HepG2 (cell line): ENCODE data around the gene FMNL2. TPM values are rescaled to one million over a fixed set of nuclear protein-coding genes. Genes with fewer than 3 reads are reported as not detected.

Experiments
- ATAC-seq: fragments of 200-7000 bp; cut with Tn5 transposase; 3 replicates; pipeline ENCODE4 v1.9.1; 2020; ENCODE audit warnings: mild to moderate bottlenecking, moderate library complexity
- BruUV-seq: library from RNA; stranded (reverse); fragments of 400-500 nt; replicated peaks from 2 replicates; lab custom pipeline; 2021; lab: Mats Ljungman, UMichigan
- CTCF ChIA-PET: fragments of 300-600 bp; formaldehyde crosslinking; extraction: SDS; loops from one replicate; lab custom pipeline; 2021; ENCODE audit warnings: low total read pairs, inconsistent platforms, low intra/inter-chr PET ratio; lab: Yijun Ruan, JAX
- POLR2A ChIA-PET: fragments of 350-600 bp; sonication (Branson Sonifier 250); formaldehyde crosslinking; loops from one replicate; lab custom pipeline; 2020; ENCODE audit warnings: antibody characterized with exemption, inconsistent platforms; lab: Yijun Ruan, JAX
- DNase-seq: peaks from one replicate; pipeline ENCODE4 v3.0.0-alpha.2; 2015; ENCODE audit warnings: low spot score
- FAIRE-seq: peaks from 3 replicates; lab custom pipeline; 2011; peaks lifted over from hg19 to GRCh38; lab: Jason Lieb, UNC
- H2AFZ ChIP-seq: one replicate; pipeline ENCODE4 v1.6.1; 2011; ENCODE audit warnings: low read length, inconsistent platforms
- H3K27ac ChIP-seq: fragments of 300-600 bp; 3 replicates; pipeline ENCODE4 v1.8.0; 2011; ENCODE audit warnings: mixed run types, mild to moderate bottlenecking, mixed read lengths, low read length, inconsistent platforms; ENCODE audit not compliant: insufficient read depth; ENCODE audit errors: extremely low read length
- H3K27me3 ChIP-seq, 2 experiments: fragments of 200-600 bp in 1 of 2; 2 replicates in 1 of 2; 3 replicates in 1 of 2; pipeline versions ENCODE4 v1.6.0 to v1.8.0; 2011; ENCODE audit warnings: low read length in 2 of 2, mild to moderate bottlenecking in 2 of 2, moderate library complexity in 2 of 2, inconsistent platforms in 1 of 2; ENCODE audit not compliant: insufficient read depth in 2 of 2, control insufficient read depth in 1 of 2
- H3K36me3 ChIP-seq, 2 experiments: fragments of 200-600 bp in 1 of 2; replicated peaks in 1 of 2; 2 replicates in 1 of 2; 3 replicates in 1 of 2; pipeline versions ENCODE4 v1.5.1 to v1.8.0; 2011; ENCODE audit warnings: low read length in 2 of 2, inconsistent platforms in 1 of 2; ENCODE audit not compliant: insufficient read depth in 2 of 2, control insufficient read depth in 1 of 2
- H3K4me1 ChIP-seq: 2 replicates; pipeline ENCODE4 v1.5.1; 2012; ENCODE audit warnings: low read length, inconsistent platforms; ENCODE audit not compliant: insufficient read depth
- H3K4me2 ChIP-seq: 2 replicates; pipeline ENCODE4 v1.6.0; 2011; ENCODE audit warnings: low read depth, low read length, inconsistent platforms
- H3K4me3 ChIP-seq, 3 experiments: fragments of 200-600 bp in 1 of 3; sonication (generic), shearing (Covaris generic) in 1 of 3; replicated peaks in 1 of 3; 2 replicates each; pipeline ENCODE4 v1.5.1; 2011 to 2016; ENCODE audit warnings: low read length in 3 of 3, inconsistent platforms in 2 of 3, low read depth in 2 of 3, mild to moderate bottlenecking in 2 of 3, control low read depth in 1 of 3, mixed read lengths in 1 of 3; ENCODE audit not compliant: insufficient read depth in 1 of 3
- H3K79me2 ChIP-seq: one replicate; pipeline ENCODE4 v1.6.1; 2011; ENCODE audit warnings: low read length, inconsistent platforms; ENCODE audit not compliant: insufficient read depth
- H3K9ac ChIP-seq: 2 replicates; pipeline ENCODE4 v1.6.0; 2011; ENCODE audit warnings: mild to moderate bottlenecking, low read depth, low read length, inconsistent platforms; ENCODE audit not compliant: insufficient read depth
- H3K9me3 ChIP-seq: 2 replicates; pipeline ENCODE4 v1.5.1; 2012; ENCODE audit warnings: mild to moderate bottlenecking, low read length
- H4K20me1 ChIP-seq: 2 replicates; pipeline ENCODE4 v1.6.0; 2011; ENCODE audit warnings: inconsistent platforms, mild to moderate bottlenecking, low read length, moderate library complexity; ENCODE audit not compliant: insufficient read depth
- ARID2 ChIP-seq: sonication (generic); formaldehyde crosslinking; IDR thresholded peaks from 2 replicates; pipeline ENCODE4 v1.8.1; 2022; ENCODE audit warnings: mild to moderate bottlenecking, missing genetic modification reagents, borderline replicate concordance
- GABPB1 ChIP-seq: IDR thresholded peaks from 2 replicates; pipeline ENCODE4 v1.6.1; 2016; ENCODE audit warnings: mild to moderate bottlenecking, missing genetic modification reagents, moderate library complexity, missing compliant biosample characterization
- RBFOX2 ChIP-seq: fragments of 200-400 bp; formaldehyde crosslinking; IDR thresholded peaks from 2 replicates; pipeline ENCODE4 v1.6.1; 2017; ENCODE audit warnings: low read depth, mild to moderate bottlenecking, low read length
- RCOR2 ChIP-seq: IDR thresholded peaks from 2 replicates; pipeline ENCODE4 v1.6.1; 2016; ENCODE audit warnings: missing biosample characterization, missing genetic modification reagents
- SALL1 ChIP-seq: sonication (generic); formaldehyde crosslinking; IDR thresholded peaks from 2 replicates; pipeline ENCODE4 v1.8.0; 2022; ENCODE audit warnings: mild to moderate bottlenecking, missing genetic modification reagents
- SMYD3 ChIP-seq: sonication (generic); formaldehyde crosslinking; IDR thresholded peaks from 2 replicates; pipeline ENCODE4 v1.8.1; 2023; ENCODE audit warnings: mild to moderate bottlenecking, missing genetic modification reagents
- TARDBP ChIP-seq: sonication (generic); formaldehyde crosslinking; IDR thresholded peaks from 2 replicates; pipeline ENCODE4 v1.8.0; 2022; ENCODE audit warnings: mild to moderate bottlenecking, missing genetic modification reagents
- TCF7L2 ChIP-seq: IDR thresholded peaks from 2 replicates; pipeline ENCODE4 v1.6.1; 2011; ENCODE audit warnings: mild to moderate bottlenecking, low read depth, low read length, moderate library complexity
- ZNF354B ChIP-seq: sonication (generic); formaldehyde crosslinking; IDR thresholded peaks from 2 replicates; pipeline ENCODE4 v1.8.0; 2022; ENCODE audit warnings: mild to moderate bottlenecking, missing genetic modification reagents
- ZNF619 ChIP-seq: sonication (generic); formaldehyde crosslinking; IDR thresholded peaks from 2 replicates; pipeline ENCODE4 v1.4.0; 2020; ENCODE audit warnings: mild to moderate bottlenecking, missing genetic modification reagents
- ZNF816 ChIP-seq: sonication (generic); formaldehyde crosslinking; IDR thresholded peaks from 2 replicates; pipeline ENCODE4 v1.8.0; 2022; ENCODE audit warnings: missing genetic modification reagents, mild to moderate bottlenecking, borderline replicate concordance
- WGBS: methylation state at CpG from one replicate; pipeline ENCODE4 v1.1.6; 2017; ENCODE audit warnings: low lambda C conversion rate; 5-methylcytosine and 5-hydroxymethylcytosine counted together
- in situ Hi-C: cut with HindIII; loops from 2 replicates; pipeline ENCODE4 v1.10.0; 2017; ENCODE audit warnings: low pct_unique_long_range_greater_than_20kb; ENCODE audit not compliant: extremely low pct_ligation_motif_present
- intact Hi-C: fragments of 100-400 bp; cut with micrococcal nuclease; formaldehyde crosslinking; loops from one replicate; pipeline ENCODE4 v1.10.0; 2022; ENCODE audit not compliant: unreplicated experiment
- polyA plus RNA-seq, 8 experiments: library from polyadenylated mRNA; depleted of rRNA in 3 of 8; stranded (reverse) in 7 of 8; unstranded in 1 of 8; fragments of >200 nt; fragmentation: Illumina TruSeq in 4 of 8; extraction: Trizol in 4 of 8; gene quantifications; 2 replicates each; pipeline versions ENCODE4 v1.2.1 to v1.2.3, GENCODE V29; 2011 to 2016; ENCODE audit warnings: low read depth in 4 of 8, missing spikeins in 1 of 8, mixed read lengths in 1 of 8; ENCODE audit not compliant: insufficient read depth in 1 of 8
- total RNA-seq, 5 experiments: library from RNA; depleted of rRNA; stranded (reverse); fragments of >200 nt; fragmentation: Illumina TruSeq; extraction: Trizol; gene quantifications; 2 replicates each; pipeline ENCODE4 v1.2.3, GENCODE V29; 2016; ENCODE audit warnings: low read depth in 1 of 5
- TF ChIP-seq, protein P1 (sequence below): sonication (generic); formaldehyde crosslinking; IDR thresholded peaks from 2 replicates; pipeline ENCODE4 v1.8.0; 2022; ENCODE audit warnings: mild to moderate bottlenecking, missing genetic modification reagents, borderline replicate concordance
- TF ChIP-seq, protein P2 (sequence below): sonication (generic); formaldehyde crosslinking; IDR thresholded peaks from 2 replicates; pipeline ENCODE4 v1.9.0; 2021; ENCODE audit warnings: mild to moderate bottlenecking, missing genetic modification reagents

FMNL2 gene
- total and polyA plus RNA-seq, 2 of the 13 experiments (the other 11 are each of a cell fraction or from before 2014, with no cell fraction given), result 66.5 to 67.7 TPM

DNA sequence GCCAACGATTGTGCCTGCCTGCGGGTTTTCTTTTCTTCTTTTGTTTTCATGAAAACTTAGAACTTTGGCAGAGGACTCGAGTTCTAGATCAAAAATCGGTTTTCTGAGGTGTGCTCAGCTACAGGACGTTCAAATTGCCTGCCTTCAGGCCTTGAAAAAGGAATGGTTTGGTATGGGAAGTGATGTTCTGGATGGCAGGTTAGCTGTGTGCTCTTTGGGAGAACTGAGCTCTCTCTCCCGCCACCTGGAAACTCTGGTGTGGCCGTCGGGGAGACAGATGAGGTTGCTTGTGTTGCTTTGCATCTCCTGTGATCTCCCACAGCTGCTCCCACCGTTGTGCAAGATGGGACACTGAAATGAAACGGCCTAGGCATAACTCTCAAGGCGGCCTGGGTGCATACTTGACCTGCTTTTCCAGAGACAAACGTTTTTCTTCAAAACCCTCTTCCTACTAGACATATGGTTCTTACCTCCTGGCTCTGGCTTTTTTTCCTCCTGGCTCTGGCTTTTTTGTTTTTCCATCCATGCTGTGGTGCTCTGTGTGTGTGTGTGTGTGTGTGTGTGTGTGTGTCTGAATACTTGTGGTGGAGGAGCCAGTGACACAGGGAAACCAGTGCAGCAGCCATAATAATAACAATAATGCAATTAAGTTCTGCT lies 2.0 kb downstream of the FMNL2 start (continued):
- TF ChIP-seq ZNF619 (CRISPR knock-in tag) (0 out of 2 replicates have a peak, but pooled peaks have one; percentile 40), SALL1 (peak; percentile 12; the same call in 1 of the 2 replicates)

DNA sequence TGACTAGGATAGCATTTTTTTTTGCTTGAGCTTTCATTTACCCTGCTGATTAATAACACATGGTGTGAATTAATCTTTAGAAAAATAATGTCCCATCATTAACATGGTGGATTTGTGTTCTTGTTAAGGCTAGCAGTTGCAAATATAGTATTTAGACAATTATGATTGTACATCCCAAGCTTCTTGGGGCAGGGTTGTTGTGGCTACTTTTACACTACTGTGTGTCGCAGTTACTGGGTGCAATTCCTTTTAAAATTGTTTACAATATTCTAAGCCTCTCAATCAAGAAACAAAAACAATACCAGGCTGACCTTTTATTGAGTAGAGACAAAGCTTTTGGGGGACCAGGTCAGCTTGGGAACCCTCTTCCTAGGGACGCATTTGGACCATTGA lies 2.5 kb downstream of the FMNL2 start:
- H3K4me2 ChIP-seq, result peak overlapping the region; percentile 98
- no peak for FAIRE-seq
- POLR2A ChIA-PET, result interaction anchor here (0.8 to 3.1 kb wide), 8 partner anchors 7 to 380 kb away, joined by 3 to 18 read pairs (median 6); partner anchors contain the start of gene PRPF40A
- TF ChIP-seq RCOR2 (CRISPR knock-in tag), result no peak
- TF ChIP-seq TARDBP (CRISPR knock-in tag), result 0 out of 2 replicates have a peak, but pooled peaks have one; percentile 29
- 0 out of 2 replicates have a peak, but pooled peaks have one; percentile 23 for TF ChIP-seq ZNF354B
- peak; percentile 16; the same call in 1 of the 2 replicates for TF ChIP-seq RBFOX2
- TF ChIP-seq, protein P1, sequence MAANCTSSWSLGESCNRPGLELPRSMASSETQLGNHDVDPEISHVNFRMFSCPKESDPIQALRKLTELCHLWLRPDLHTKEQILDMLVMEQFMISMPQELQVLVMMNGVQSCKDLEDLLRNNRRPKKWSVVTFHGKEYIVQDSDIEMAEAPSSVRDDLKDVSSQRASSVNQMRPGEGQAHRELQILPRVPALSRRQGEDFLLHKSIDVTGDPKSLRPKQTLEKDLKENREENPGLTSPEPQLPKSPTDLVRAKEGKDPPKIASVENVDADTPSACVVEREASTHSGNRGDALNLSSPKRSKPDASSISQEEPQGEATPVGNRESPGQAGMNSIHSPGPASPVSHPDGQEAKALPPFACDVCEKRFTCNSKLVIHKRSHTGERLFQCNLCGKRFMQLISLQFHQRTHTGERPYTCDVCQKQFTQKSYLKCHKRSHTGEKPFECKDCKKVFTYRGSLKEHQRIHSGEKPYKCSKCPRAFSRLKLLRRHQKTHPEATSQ (CRISPR knock-in tag), result 0 out of 2 replicates have a peak, but pooled peaks have one; percentile 41
- TF ChIP-seq ZNF816, result 0 out of 2 replicates have a peak, but pooled peaks have one; percentile 65
- no peak for TF ChIP-seq TCF7L2
- 0 out of 2 replicates have a peak, but pooled peaks have one; percentile 72 for TF ChIP-seq ARID2 (CRISPR knock-in tag)
- TF ChIP-seq, protein P2, sequence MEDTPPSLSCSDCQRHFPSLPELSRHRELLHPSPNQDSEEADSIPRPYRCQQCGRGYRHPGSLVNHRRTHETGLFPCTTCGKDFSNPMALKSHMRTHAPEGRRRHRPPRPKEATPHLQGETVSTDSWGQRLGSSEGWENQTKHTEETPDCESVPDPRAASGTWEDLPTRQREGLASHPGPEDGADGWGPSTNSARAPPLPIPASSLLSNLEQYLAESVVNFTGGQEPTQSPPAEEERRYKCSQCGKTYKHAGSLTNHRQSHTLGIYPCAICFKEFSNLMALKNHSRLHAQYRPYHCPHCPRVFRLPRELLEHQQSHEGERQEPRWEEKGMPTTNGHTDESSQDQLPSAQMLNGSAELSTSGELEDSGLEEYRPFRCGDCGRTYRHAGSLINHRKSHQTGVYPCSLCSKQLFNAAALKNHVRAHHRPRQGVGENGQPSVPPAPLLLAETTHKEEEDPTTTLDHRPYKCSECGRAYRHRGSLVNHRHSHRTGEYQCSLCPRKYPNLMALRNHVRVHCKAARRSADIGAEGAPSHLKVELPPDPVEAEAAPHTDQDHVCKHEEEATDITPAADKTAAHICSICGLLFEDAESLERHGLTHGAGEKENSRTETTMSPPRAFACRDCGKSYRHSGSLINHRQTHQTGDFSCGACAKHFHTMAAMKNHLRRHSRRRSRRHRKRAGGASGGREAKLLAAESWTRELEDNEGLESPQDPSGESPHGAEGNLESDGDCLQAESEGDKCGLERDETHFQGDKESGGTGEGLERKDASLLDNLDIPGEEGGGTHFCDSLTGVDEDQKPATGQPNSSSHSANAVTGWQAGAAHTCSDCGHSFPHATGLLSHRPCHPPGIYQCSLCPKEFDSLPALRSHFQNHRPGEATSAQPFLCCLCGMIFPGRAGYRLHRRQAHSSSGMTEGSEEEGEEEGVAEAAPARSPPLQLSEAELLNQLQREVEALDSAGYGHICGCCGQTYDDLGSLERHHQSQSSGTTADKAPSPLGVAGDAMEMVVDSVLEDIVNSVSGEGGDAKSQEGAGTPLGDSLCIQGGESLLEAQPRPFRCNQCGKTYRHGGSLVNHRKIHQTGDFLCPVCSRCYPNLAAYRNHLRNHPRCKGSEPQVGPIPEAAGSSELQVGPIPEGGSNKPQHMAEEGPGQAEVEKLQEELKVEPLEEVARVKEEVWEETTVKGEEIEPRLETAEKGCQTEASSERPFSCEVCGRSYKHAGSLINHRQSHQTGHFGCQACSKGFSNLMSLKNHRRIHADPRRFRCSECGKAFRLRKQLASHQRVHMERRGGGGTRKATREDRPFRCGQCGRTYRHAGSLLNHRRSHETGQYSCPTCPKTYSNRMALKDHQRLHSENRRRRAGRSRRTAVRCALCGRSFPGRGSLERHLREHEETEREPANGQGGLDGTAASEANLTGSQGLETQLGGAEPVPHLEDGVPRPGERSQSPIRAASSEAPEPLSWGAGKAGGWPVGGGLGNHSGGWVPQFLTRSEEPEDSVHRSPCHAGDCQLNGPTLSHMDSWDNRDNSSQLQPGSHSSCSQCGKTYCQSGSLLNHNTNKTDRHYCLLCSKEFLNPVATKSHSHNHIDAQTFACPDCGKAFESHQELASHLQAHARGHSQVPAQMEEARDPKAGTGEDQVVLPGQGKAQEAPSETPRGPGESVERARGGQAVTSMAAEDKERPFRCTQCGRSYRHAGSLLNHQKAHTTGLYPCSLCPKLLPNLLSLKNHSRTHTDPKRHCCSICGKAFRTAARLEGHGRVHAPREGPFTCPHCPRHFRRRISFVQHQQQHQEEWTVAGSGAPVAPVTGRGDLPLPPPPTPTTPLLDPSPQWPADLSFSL, result 0 out of 2 replicates have a peak, but pooled peaks have one; percentile 4
- TF ChIP-seq GABPB1, result no peak
- TF ChIP-seq SMYD3 (CRISPR knock-in tag), result peak; percentile 72; the same call in 1 of the 2 replicates

More for the DNA sequence above, 2.5 kb downstream of the FMNL2 start:
- Histone ChIP-seq H3K27ac (no peak overlapping the region), H3K36me3 (peaks cover 3 to 4% of the 10 kb centered on the region in 2 experiments; a peak in 1 of 5 replicates), H3K9me3 (no peaks in the 10 kb centered on the region), H2AFZ (no peak overlapping the region), H4K20me1 (peaks cover 58% of the 10 kb centered on the region), H3K9ac (peak overlapping the region; percentile 87; the same call in 1 of the 2 replicates), H3K79me2 (peaks cover 73% of the 10 kb centered on the region), H3K4me3 (peak overlapping the region; percentile 95 to 98 (median 96)), H3K27me3 (peaks cover 0 to 13% of the 10 kb centered on the region in 2 experiments; a peak in 4 of 5 replicates), H3K4me1 (peaks cover 64% of the 10 kb centered on the region)
- intact Hi-C loops (loop anchor here (2.0 to 5.0 kb wide), 6 partner anchors 13 to 300 kb away; no protein-coding TSS in a partner anchor), in situ Hi-C loops (loop anchor here (5.0 to 10.0 kb wide), 3 partner anchors 75 to 297 kb away; no protein-coding TSS in a partner anchor)
- CTCF ChIA-PET, result no interaction called here
- DNase-seq (no peak), ATAC-seq (no peak)
- TSS peak; percentile 35 for BruUV-seq
- WGBS, result 40% methylated on average over 2 of the region's 2 CpGs
